ENCODE results near the gene SKAP1. TPM values are rescaled to one million over a fixed set of nuclear protein-coding genes. Genes with fewer than 3 reads are reported as not detected.
"Not testable (repeated sequence)": the region's sequence is repeated elsewhere in the genome, so short reads cannot be mapped to it uniquely, and the experiment has no call there.

The SKAP1 gene
- polyA plus RNA-seq, 3 donors = 0.13 to 1.0 (median 0.52) TPM

- H3K36me3 Mint-ChIP-seq = no peaks in the 10 kb centered on the region
- Histone ChIP-seq H3K27ac (ENCODE audit: low read depth in 1 of 2, low read length in 2 of 2) (no peak overlapping the region), H3K9me3 (replicated peaks in 1 of 2; ENCODE audit: control insufficient read depth in 1 of 2, insufficient read depth in 1 of 2, low read length in 2 of 2) (no peaks in the 10 kb centered on the region), H3K4me1 (ENCODE audit: control insufficient read depth in 1 of 2, insufficient read depth in 2 of 2, low read length in 2 of 2) (no peaks in the 10 kb centered on the region), H3K27me3 (ENCODE audit: control insufficient read depth in 2 of 2, insufficient read depth in 2 of 2, low read length in 2 of 2) (peaks cover 4 to 17% of the 10 kb centered on the region in 2 donors), H3K4me2 (replicated peaks; ENCODE audit: extremely low read depth, low read length, poor library complexity, severe bottlenecking) (no peak overlapping the region), H3K36me3 (replicated peaks in 1 of 2; ENCODE audit: control insufficient read depth in 1 of 2, insufficient read depth in 2 of 2, low read length in 2 of 2) (no peaks in the 10 kb centered on the region), H3K4me3 (replicated peaks in 1 of 3; ENCODE audit: low read depth in 2 of 3, low read length in 3 of 3) (no peak overlapping the region), H2AFZ (ENCODE audit: insufficient read depth, low read depth, low read length, poor library complexity, severe bottlenecking) (no peak overlapping the region), H3K79me2 (ENCODE audit: insufficient read depth, low read length) (no peaks in the 10 kb centered on the region), H3K9ac (ENCODE audit: insufficient read depth, low read length, poor library complexity, severe bottlenecking) (no peak overlapping the region), H4K20me1 (ENCODE audit: insufficient read depth, low read length) (no peaks in the 10 kb centered on the region)
- no peaks in the 10 kb centered on the region for H3K9me3 Mint-ChIP-seq
- H3K4me3 Mint-ChIP-seq = no peak overlapping the region
- intact Hi-C loops (cut with micrococcal nuclease) = no loop called here
- H3K27ac Mint-ChIP-seq = no peak overlapping the region
- peaks cover 17 to 46% (median 18%) of the 10 kb centered on the region in 3 donors for H3K27me3 Mint-ChIP-seq (ENCODE audit: low read depth in 3 of 3)
- DNase-seq = no peak
- TF ChIP-seq, protein P1, sequence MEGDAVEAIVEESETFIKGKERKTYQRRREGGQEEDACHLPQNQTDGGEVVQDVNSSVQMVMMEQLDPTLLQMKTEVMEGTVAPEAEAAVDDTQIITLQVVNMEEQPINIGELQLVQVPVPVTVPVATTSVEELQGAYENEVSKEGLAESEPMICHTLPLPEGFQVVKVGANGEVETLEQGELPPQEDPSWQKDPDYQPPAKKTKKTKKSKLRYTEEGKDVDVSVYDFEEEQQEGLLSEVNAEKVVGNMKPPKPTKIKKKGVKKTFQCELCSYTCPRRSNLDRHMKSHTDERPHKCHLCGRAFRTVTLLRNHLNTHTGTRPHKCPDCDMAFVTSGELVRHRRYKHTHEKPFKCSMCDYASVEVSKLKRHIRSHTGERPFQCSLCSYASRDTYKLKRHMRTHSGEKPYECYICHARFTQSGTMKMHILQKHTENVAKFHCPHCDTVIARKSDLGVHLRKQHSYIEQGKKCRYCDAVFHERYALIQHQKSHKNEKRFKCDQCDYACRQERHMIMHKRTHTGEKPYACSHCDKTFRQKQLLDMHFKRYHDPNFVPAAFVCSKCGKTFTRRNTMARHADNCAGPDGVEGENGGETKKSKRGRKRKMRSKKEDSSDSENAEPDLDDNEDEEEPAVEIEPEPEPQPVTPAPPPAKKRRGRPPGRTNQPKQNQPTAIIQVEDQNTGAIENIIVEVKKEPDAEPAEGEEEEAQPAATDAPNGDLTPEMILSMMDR (IDR thresholded peaks at IDR 0.05) = no peak
- no CpG with 5 or more reads among the region's 3 CpGs for WGBS (ENCODE audit: insufficient coverage)
- no peaks in the 10 kb centered on the region for H3K4me1 Mint-ChIP-seq
These were observed 61.6 kb downstream of the SKAP1 start for GRCh38 chr17:48368352-48368908.

- no CpG with 5 or more reads among the region's 1 CpG for WGBS (ENCODE audit: insufficient coverage)
- H3K9me3 Mint-ChIP-seq = no peaks in the 10 kb centered on the region
- Histone ChIP-seq H3K27me3 (ENCODE audit: control insufficient read depth in 2 of 2, insufficient read depth in 2 of 2, low read length in 2 of 2) (peaks cover 8 to 22% of the 10 kb centered on the region in 2 donors), H3K9me3 (replicated peaks in 1 of 2; ENCODE audit: control insufficient read depth in 1 of 2, insufficient read depth in 1 of 2, low read length in 2 of 2) (no peaks in the 10 kb centered on the region), H3K4me1 (ENCODE audit: control insufficient read depth in 1 of 2, insufficient read depth in 2 of 2, low read length in 2 of 2) (no peaks in the 10 kb centered on the region), H3K4me3 (replicated peaks in 1 of 3; ENCODE audit: low read depth in 2 of 3, low read length in 3 of 3) (no peak overlapping the region), H3K79me2 (ENCODE audit: insufficient read depth, low read length) (no peaks in the 10 kb centered on the region), H3K4me2 (replicated peaks; ENCODE audit: extremely low read depth, low read length, poor library complexity, severe bottlenecking) (no peak overlapping the region), H3K9ac (ENCODE audit: insufficient read depth, low read length, poor library complexity, severe bottlenecking) (no peak overlapping the region), H3K36me3 (replicated peaks in 1 of 2; ENCODE audit: control insufficient read depth in 1 of 2, insufficient read depth in 2 of 2, low read length in 2 of 2) (no peaks in the 10 kb centered on the region), H3K27ac (ENCODE audit: low read depth in 1 of 2, low read length in 2 of 2) (no peak overlapping the region), H2AFZ (ENCODE audit: insufficient read depth, low read depth, low read length, poor library complexity, severe bottlenecking) (no peak overlapping the region), H4K20me1 (ENCODE audit: insufficient read depth, low read length) (no peaks in the 10 kb centered on the region)
- H3K27ac Mint-ChIP-seq = no peak overlapping the region
- H3K4me3 Mint-ChIP-seq = peak overlapping the region in 1 of 2 donors; percentile 28
- TF ChIP-seq, protein P1 (IDR thresholded peaks at IDR 0.05) = no peak
- no peaks in the 10 kb centered on the region for H3K4me1 Mint-ChIP-seq
- intact Hi-C loops (cut with micrococcal nuclease) = no loop called here
- no peaks in the 10 kb centered on the region for H3K36me3 Mint-ChIP-seq
- DNase-seq = no peak
- peaks cover 24 to 53% (median 29%) of the 10 kb centered on the region in 3 donors for H3K27me3 Mint-ChIP-seq (ENCODE audit: low read depth in 3 of 3)
These were observed 66.9 kb downstream of the SKAP1 start for GRCh38 chr17:48363161-48363560.

DNA sequence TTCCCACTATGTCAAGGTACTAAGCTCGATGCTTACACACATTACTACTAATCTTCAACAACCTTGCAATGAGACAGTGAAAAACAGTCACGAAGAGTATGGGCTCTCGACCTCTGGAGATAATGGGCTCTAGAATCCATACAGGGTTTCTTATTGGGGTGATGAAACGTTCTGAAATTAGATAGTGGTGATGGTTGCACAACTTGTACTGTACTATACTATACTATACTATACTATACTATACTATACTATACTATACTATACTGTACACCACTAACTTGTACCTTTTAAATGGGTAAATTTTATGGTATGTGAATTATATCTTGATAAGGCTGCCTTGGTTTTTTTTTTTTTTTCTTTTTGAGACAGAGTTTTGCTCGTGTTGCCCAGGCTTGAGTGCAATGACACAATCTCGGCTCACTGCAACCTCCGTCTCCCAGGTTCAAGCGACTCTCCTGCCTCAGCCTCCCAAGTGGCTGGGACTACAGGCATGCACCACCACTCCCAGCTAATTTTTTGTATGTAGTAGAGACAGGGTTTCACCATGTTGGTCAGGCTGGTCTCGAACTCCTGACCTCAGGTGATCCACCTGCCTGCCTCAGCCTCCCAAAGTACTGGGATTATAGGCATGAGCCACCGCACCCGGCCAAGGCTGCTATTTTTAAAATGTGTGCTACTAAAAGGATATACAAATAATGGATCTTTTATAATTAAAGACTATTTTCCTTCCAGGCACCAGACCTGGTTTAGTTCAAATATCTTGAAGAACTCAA lies 69.0 kb downstream of the SKAP1 start:
- H4K20me1 ChIP-seq (ENCODE audit: insufficient read depth, low read length); H3K9ac ChIP-seq (ENCODE audit: insufficient read depth, low read length, poor library complexity, severe bottlenecking); DNase-seq; H3K36me3 ChIP-seq (replicated peaks in 1 of 2; ENCODE audit: control insufficient read depth in 1 of 2, insufficient read depth in 2 of 2, low read length in 2 of 2); H3K27ac Mint-ChIP-seq; H3K9me3 Mint-ChIP-seq; H3K4me1 Mint-ChIP-seq; H2AFZ ChIP-seq (ENCODE audit: insufficient read depth, low read depth, low read length, poor library complexity, severe bottlenecking); H3K27ac ChIP-seq (ENCODE audit: low read depth in 1 of 2, low read length in 2 of 2); H3K4me2 ChIP-seq (replicated peaks; ENCODE audit: extremely low read depth, low read length, poor library complexity, severe bottlenecking); H3K36me3 Mint-ChIP-seq; H3K4me1 ChIP-seq (ENCODE audit: control insufficient read depth in 1 of 2, insufficient read depth in 2 of 2, low read length in 2 of 2); H3K4me3 ChIP-seq (replicated peaks in 1 of 3; ENCODE audit: low read depth in 2 of 3, low read length in 3 of 3); H3K4me3 Mint-ChIP-seq; H3K9me3 ChIP-seq (replicated peaks in 1 of 2; ENCODE audit: control insufficient read depth in 1 of 2, insufficient read depth in 1 of 2, low read length in 2 of 2); H3K79me2 ChIP-seq (ENCODE audit: insufficient read depth, low read length); intact Hi-C loops (cut with micrococcal nuclease): not testable (repeated sequence)
- peaks cover 8 to 32% of the 10 kb centered on the region in 2 donors for H3K27me3 ChIP-seq (ENCODE audit: control insufficient read depth in 2 of 2, insufficient read depth in 2 of 2, low read length in 2 of 2)
- WGBS (ENCODE audit: insufficient coverage) = no CpG with 5 or more reads among the region's 11 CpGs
- H3K27me3 Mint-ChIP-seq (ENCODE audit: low read depth in 3 of 3) = peaks cover 17 to 53% (median 25%) of the 10 kb centered on the region in 3 donors
